GM12878 (cell line): ENCODE measurements around the gene ALX4. TPM values are rescaled to one million over a fixed set of nuclear protein-coding genes. Genes with fewer than 3 reads are reported as not detected.

Experiments used
- ATAC-seq: fragments of 200-7000 bp; cut with Tn5 transposase; 3 replicates; pipeline ENCODE4 v1.9.1; 2020; ENCODE audit warnings: mild to moderate bottlenecking, moderate library complexity
- BruUV-seq: library from RNA; stranded (reverse); fragments of 400-500 nt; replicated peaks from 2 replicates; lab custom pipeline; 2021; lab: Mats Ljungman, UMichigan
- CTCF ChIA-PET: fragments of 300-600 bp; sonication (Branson Sonifier 250); formaldehyde crosslinking; extraction: SDS; loops from one replicate; lab custom pipeline; 2021; ENCODE audit warnings: inconsistent platforms; lab: Yijun Ruan, JAX
- POLR2A ChIA-PET: fragments of 350-600 bp; formaldehyde crosslinking; extraction: SDS; loops from one replicate; lab custom pipeline; 2021; ENCODE audit warnings: inconsistent platforms; lab: Charles Lee
- RAD21 ChIA-PET: fragments of 300-600 bp; sonication (Branson Sonifier 250); formaldehyde crosslinking; loops from one replicate; lab custom pipeline; 2023; ENCODE audit warnings: antibody characterized with exemption; ENCODE audit not compliant: unreplicated experiment; lab: Charles Lee
- SMC1A ChIA-PET: fragments of 300-600 bp; sonication (Branson Sonifier 250); formaldehyde crosslinking; loops from one replicate; lab custom pipeline; 2023; ENCODE audit not compliant: unreplicated experiment, uncharacterized antibody; lab: Charles Lee
- DNase-seq: peaks from one replicate; pipeline ENCODE4 v3.0.0-alpha.2; 2011; ENCODE audit warnings: low read depth, low spot score
- FAIRE-seq: peaks from 3 replicates; lab custom pipeline; 2011; peaks lifted over from hg19 to GRCh38; lab: Jason Lieb, UNC
- H2AFZ ChIP-seq: 2 replicates; pipeline ENCODE4 v1.6.0; 2011; ENCODE audit warnings: low read depth, low read length, control low read depth; ENCODE audit not compliant: control insufficient read depth
- H3K27ac ChIP-seq: 2 replicates; pipeline ENCODE4 v1.5.1; 2011; ENCODE audit warnings: control low read depth; ENCODE audit not compliant: control insufficient read depth, insufficient read depth
- H3K27me3 ChIP-seq, 2 experiments: replicated peaks in 1 of 2; 2 replicates each; pipeline versions ENCODE4 v1.6.0 to v1.6.1; 2011; ENCODE audit warnings: low read length in 1 of 2; ENCODE audit not compliant: control insufficient read depth in 2 of 2, insufficient read depth in 2 of 2
- H3K36me3 ChIP-seq, 2 experiments: 2 replicates each; pipeline ENCODE4 v1.5.1; 2011; ENCODE audit warnings: low read length in 1 of 2; ENCODE audit not compliant: control insufficient read depth in 2 of 2, insufficient read depth in 2 of 2
- H3K4me1 ChIP-seq: 2 replicates; pipeline ENCODE4 v1.6.1; 2011; ENCODE audit warnings: mild to moderate bottlenecking, low read length, moderate library complexity, mixed read lengths; ENCODE audit not compliant: control insufficient read depth, insufficient read depth
- H3K4me2 ChIP-seq: 2 replicates; pipeline ENCODE4 v1.6.0; 2011; ENCODE audit warnings: control low read depth; ENCODE audit not compliant: control insufficient read depth, insufficient read depth
- H3K4me3 ChIP-seq: fragments of 200-600 bp; sonication (generic); 2 replicates; pipeline ENCODE4 v1.5.1; 2016
- H3K79me2 ChIP-seq: 2 replicates; pipeline ENCODE4 v1.6.0; 2011; ENCODE audit warnings: low read length; ENCODE audit not compliant: control insufficient read depth, insufficient read depth
- H3K9ac ChIP-seq: 2 replicates; pipeline ENCODE4 v1.8.0; 2011; ENCODE audit warnings: low read length, control low read depth, mixed read lengths; ENCODE audit not compliant: control insufficient read depth, insufficient read depth
- H3K9me3 ChIP-seq: replicated peaks from 3 replicates; pipeline ENCODE4 v1.5.1; 2011; ENCODE audit warnings: mild to moderate bottlenecking, low read length; ENCODE audit not compliant: control insufficient read depth, insufficient read depth
- H4K20me1 ChIP-seq: 2 replicates; pipeline ENCODE4 v1.6.0; 2011; ENCODE audit not compliant: control insufficient read depth, insufficient read depth
- CHD1 ChIP-seq: IDR thresholded peaks from 2 replicates; pipeline ENCODE4 v1.6.1; 2012; ENCODE audit warnings: low read depth, low read length, improper control_type of control experiment
- ETV6 ChIP-seq, 2 experiments: fragments of 450-650 bp in 1 of 2; IDR thresholded peaks in 1 of 2; conservative IDR thresholded peaks in 1 of 2; 2 replicates each; pipeline ENCODE4 v1.6.1; 2014; ENCODE audit warnings: antibody characterized with exemption in 1 of 2, borderline replicate concordance in 1 of 2, low read depth in 1 of 2, mild to moderate bottlenecking in 1 of 2, moderate library complexity in 1 of 2
- KDM1A ChIP-seq: fragments of 200-600 bp; sonication (generic); IDR thresholded peaks from 2 replicates; pipeline ENCODE4 v1.6.1; 2016; ENCODE audit warnings: borderline replicate concordance
- NFYB ChIP-seq: IDR thresholded peaks from 2 replicates; pipeline ENCODE4 v1.6.1; 2011; ENCODE audit warnings: low read depth, mild to moderate bottlenecking, low read length, improper control_type of control experiment, moderate library complexity; ENCODE audit not compliant: insufficient read depth
- PML ChIP-seq: IDR thresholded peaks from 2 replicates; pipeline ENCODE4 v1.6.1; 2012; ENCODE audit warnings: low read length, inconsistent platforms
- SMAD1 ChIP-seq: fragments of 450-650 bp; IDR thresholded peaks from 2 replicates; pipeline ENCODE4 v1.6.1; 2018; ENCODE audit warnings: mild to moderate bottlenecking, low read depth; ENCODE audit not compliant: partially characterized antibody
- SREBF2 ChIP-seq: IDR thresholded peaks from 2 replicates; pipeline ENCODE4 v1.6.1; 2012; ENCODE audit warnings: mild to moderate bottlenecking, low read length
- ZNF207 ChIP-seq: fragments of 450-650 bp; IDR thresholded peaks from 2 replicates; pipeline ENCODE4 v1.6.1; 2014; ENCODE audit warnings: antibody characterized with exemption, mild to moderate bottlenecking, borderline replicate concordance
- WGBS: methylation state at CpG from one replicate; pipeline ENCODE4 v1.1.6; 2016; ENCODE audit warnings: low lambda C conversion rate; ENCODE audit not compliant: insufficient replicate concordance, insufficient coverage; ENCODE audit errors: missing lambda C conversion rate; 5-methylcytosine and 5-hydroxymethylcytosine counted together
- in situ Hi-C: fragments of 300-500 bp; cut with MboI; formaldehyde crosslinking; loops from 9 replicates; pipeline ENCODE4 v1.14.3; 2018; ENCODE audit warnings: mixed read lengths
- intact Hi-C: fragments of 100-400 bp; cut with micrococcal nuclease; formaldehyde crosslinking; loops from one replicate; pipeline ENCODE4 v1.14.2; 2022; ENCODE audit not compliant: unreplicated experiment
- polyA plus RNA-seq, 11 experiments: library from polyadenylated mRNA; depleted of rRNA in 4 of 11; unstranded in 6 of 11; stranded (reverse) in 5 of 11; fragments of >200 nt; fragmentation: Nextera tagmentation in 4 of 11; fragmentation: Illumina TruSeq in 1 of 11; extraction: Ambion mirVana in 4 of 11; extraction: Trizol in 1 of 11; gene quantifications; 1 replicate in 1 of 11; 2 replicates in 10 of 11; pipeline versions ENCODE4 v1.2.1 to v1.2.3, GENCODE V29; 2011 to 2016; ENCODE audit warnings: inconsistent platforms in 2 of 11, missing spikeins in 2 of 11, low read depth in 1 of 11
- total RNA-seq, 4 experiments: library from RNA; depleted of rRNA in 3 of 4; stranded (reverse); fragments of >200 nt in 3 of 4; fragmentation: Illumina TruSeq in 1 of 4; extraction: Trizol in 1 of 4; gene quantifications; 2 replicates each; pipeline versions ENCODE4 v1.2.1 to v1.2.3, GENCODE V29; 2013 to 2021

Gene ALX4
- total and polyA plus RNA-seq, 10 of the 15 experiments (the other 5 are each of a cell fraction or from before 2014, with no cell fraction given), result not detected

DNA sequence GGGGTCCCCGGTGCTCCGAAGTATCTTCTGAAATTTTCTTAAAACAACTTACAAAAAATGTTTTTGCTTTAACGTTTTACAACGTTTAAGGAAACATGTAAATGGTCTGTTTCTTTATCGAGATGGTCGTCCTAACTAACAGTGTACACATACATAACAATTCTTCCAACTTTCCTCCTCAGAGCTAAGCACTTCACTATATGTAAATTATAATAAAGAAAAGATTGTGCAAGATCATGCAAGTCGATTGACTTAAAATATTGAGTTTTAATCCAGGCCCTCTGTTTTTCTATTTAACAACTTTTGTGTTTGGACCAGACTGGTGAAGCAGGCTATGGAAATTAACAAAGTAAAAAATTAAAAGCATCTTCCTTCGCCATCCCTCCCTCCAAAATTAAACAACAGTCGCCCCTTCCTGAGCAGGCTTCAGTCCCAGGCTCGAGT is 4.9 kb downstream of the ALX4 start:
- ChIA-PET SMC1A (no interaction called here), CTCF (no interaction called here), POLR2A (no interaction called here), RAD21 (no interaction called here)
- 0 out of 2 replicates have a peak overlapping the region, but pooled peaks have one; percentile 60 for H3K4me3 ChIP-seq
- H4K20me1 ChIP-seq, result no peaks in the 10 kb centered on the region
- no peaks in the 10 kb centered on the region for H3K79me2 ChIP-seq
- FAIRE-seq (no peak), ATAC-seq (no peak), DNase-seq (no peak)
- H3K9me3 ChIP-seq, result no peaks in the 10 kb centered on the region
- intact Hi-C loops (no loop called here), in situ Hi-C loops (no loop called here)
- H3K27me3 ChIP-seq, result peaks cover 26 to 32% of the 10 kb centered on the region in 2 experiments
- peak overlapping the region; percentile 82; the same call in 1 of the 2 replicates for H3K4me2 ChIP-seq
- H3K4me1 ChIP-seq, result no peaks in the 10 kb centered on the region
- no peak overlapping the region for H3K9ac ChIP-seq
- no peak for TF ChIP-seq SMAD1
- TF ChIP-seq ETV6 (conservative IDR thresholded peaks at IDR 0.05 in 1 of 2, IDR thresholded peaks at IDR 0.05 in 1 of 2; ENCODE audit: borderline replicate concordance in 1 of 2, low read depth in 1 of 2), result no peak
- no peak for TF ChIP-seq ZNF207
- no peak for TF ChIP-seq CHD1
- TF ChIP-seq KDM1A, result no peak
- no peaks in the 10 kb centered on the region for H3K36me3 ChIP-seq
- WGBS, result 20% methylated on average over 10 of the region's 10 CpGs
- no TSS peak for BruUV-seq
- H2AFZ ChIP-seq, result no peak overlapping the region
- no peak overlapping the region for H3K27ac ChIP-seq

DNA sequence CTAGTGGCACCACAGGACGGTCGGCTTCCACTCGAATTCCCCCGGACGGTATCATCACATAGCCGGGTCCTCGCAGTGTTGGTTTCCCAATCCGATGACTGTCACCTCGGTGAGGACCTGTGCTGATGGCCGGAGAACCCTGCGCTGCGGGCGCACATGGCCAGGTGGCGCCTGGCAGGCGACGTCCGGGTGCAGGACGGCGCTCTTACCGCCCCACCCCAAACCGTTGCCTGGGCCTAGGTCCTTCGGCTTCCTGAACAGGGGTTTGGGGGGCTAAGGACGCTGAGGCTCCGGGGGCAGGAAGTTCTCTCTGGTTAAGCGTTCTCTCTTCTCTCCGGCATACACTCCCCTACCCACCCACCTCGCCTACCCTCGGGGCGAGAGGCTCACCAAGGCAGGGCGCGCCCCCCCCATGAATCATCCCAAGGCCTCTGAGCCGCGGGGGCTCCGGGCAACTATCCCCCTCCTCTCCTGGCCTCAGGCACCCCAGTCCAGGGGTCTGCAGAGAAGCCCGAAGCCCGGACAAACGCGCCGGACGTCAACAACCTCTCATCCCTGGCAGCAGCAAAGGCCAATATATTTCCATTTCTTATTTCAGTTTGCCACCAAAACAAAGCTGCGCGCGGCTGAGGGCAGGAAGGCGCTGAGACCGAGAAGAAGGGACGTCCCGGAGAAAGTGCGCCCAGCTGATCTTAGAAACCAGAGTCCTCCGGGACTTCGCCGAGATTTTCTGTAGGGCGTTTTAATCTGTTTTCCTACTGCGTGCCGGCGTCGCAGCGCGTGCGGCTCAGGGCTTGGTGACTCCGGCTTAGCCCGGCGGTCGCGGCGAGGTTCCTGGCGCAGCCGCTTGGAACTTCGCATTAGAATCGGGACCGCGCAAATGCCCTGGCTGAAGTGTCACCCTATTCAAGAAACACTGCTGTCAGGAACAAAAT is 5.6 kb downstream of the ALX4 start:
- Histone ChIP-seq H4K20me1 (no peaks in the 10 kb centered on the region), H3K27ac (no peak overlapping the region), H3K79me2 (no peaks in the 10 kb centered on the region), H3K4me1 (no peaks in the 10 kb centered on the region), H3K4me2 (no peak overlapping the region), H3K36me3 (no peaks in the 10 kb centered on the region), H3K4me3 (no peak overlapping the region), H3K27me3 (peaks cover 23 to 31% of the 10 kb centered on the region in 2 experiments), H2AFZ (no peak overlapping the region), H3K9ac (no peak overlapping the region), H3K9me3 (no peaks in the 10 kb centered on the region)
- RAD21 ChIA-PET, result no interaction called here
- SMC1A ChIA-PET, result no interaction called here
- FAIRE-seq (no peak), DNase-seq (no peak), ATAC-seq (no peak)
- TF ChIP-seq PML (no peak), SREBF2 (no peak), NFYB (no peak)
- BruUV-seq, result no TSS peak
- POLR2A ChIA-PET, result no interaction called here
- intact Hi-C loops (no loop called here), in situ Hi-C loops (no loop called here)
- CTCF ChIA-PET, result no interaction called here
- 44% methylated on average over 61 of the region's 71 CpGs for whole genome bisulfite sequencing
